ENCODE results near the gene DNMT1. TPM values are rescaled to one million over a fixed set of nuclear protein-coding genes. Genes with fewer than 3 reads are reported as not detected.

Gene DNMT1
- total RNA-seq, 4 donors from 2014 or later = 23.3 to 122 (median 42.0) TPM

DNA sequence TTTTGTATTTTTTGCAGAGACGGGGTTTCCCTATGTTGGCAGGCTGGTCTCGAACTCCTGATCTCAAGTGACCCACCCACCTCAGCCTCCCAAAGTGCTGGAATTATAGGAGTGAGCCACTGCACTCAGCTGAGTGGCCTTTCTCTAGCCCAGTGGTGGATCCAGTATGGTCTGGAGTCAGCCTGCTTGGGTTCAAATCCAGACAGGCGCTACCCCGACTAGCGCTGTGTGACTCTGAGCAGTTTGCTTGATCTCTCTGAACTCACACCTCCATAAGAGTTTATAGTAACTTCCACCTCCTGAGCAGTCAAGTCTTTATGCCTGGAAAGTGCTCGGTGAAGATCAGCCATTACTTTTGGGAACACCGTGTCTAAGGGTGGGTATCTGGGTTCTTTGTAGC lies 25.9 kb upstream of the DNMT1 start:
- no peak overlapping the region for H3K4me3 ChIP-seq
- no peak for DNase-seq
- WGBS, 2 donors (ENCODE audit: low coverage in 1 of 2) = 89% methylated on average over 7 of the region's 7 CpGs; no CpG with 5 or more reads in 1 of the 2 donors
- H3K36me3 ChIP-seq = no peaks in the 10 kb centered on the region
- in situ Hi-C loops (cut with MboI; ENCODE audit: low pct_ligation_motif_present in 1 of 4, low pct_unique_long_range_greater_than_20kb in 1 of 4, low sequenced_read_pairs in 3 of 4) (no loop called here), intact Hi-C loops (cut with DNase I; ENCODE audit: low total_unique reads) (no loop called here)
- H3K27ac ChIP-seq = no peak overlapping the region
- H3K9me3 ChIP-seq = no peaks in the 10 kb centered on the region
- H3K27me3 ChIP-seq = no peaks in the 10 kb centered on the region
- no peaks in the 10 kb centered on the region for H3K4me1 ChIP-seq
- no peak for TF ChIP-seq EP300 (IDR thresholded peaks at IDR 0.05; ENCODE audit: low read depth)
- no peak for TF ChIP-seq POLR2A (IDR thresholded peaks at IDR 0.05)
- TF ChIP-seq, protein P1, sequence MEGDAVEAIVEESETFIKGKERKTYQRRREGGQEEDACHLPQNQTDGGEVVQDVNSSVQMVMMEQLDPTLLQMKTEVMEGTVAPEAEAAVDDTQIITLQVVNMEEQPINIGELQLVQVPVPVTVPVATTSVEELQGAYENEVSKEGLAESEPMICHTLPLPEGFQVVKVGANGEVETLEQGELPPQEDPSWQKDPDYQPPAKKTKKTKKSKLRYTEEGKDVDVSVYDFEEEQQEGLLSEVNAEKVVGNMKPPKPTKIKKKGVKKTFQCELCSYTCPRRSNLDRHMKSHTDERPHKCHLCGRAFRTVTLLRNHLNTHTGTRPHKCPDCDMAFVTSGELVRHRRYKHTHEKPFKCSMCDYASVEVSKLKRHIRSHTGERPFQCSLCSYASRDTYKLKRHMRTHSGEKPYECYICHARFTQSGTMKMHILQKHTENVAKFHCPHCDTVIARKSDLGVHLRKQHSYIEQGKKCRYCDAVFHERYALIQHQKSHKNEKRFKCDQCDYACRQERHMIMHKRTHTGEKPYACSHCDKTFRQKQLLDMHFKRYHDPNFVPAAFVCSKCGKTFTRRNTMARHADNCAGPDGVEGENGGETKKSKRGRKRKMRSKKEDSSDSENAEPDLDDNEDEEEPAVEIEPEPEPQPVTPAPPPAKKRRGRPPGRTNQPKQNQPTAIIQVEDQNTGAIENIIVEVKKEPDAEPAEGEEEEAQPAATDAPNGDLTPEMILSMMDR (IDR thresholded peaks at IDR 0.05) = no peak
- TF ChIP-seq POLR2AphosphoS5 (IDR thresholded peaks at IDR 0.05) = no peak

- no peak overlapping the region for H3K27ac ChIP-seq
- in situ Hi-C loops (cut with MboI; ENCODE audit: low pct_ligation_motif_present in 1 of 4, low pct_unique_long_range_greater_than_20kb in 1 of 4, low sequenced_read_pairs in 3 of 4) = no loop called here
- intact Hi-C loops (cut with DNase I; ENCODE audit: low total_unique reads) = no loop called here
- no peaks in the 10 kb centered on the region for H3K4me1 ChIP-seq
- H3K27me3 ChIP-seq = no peaks in the 10 kb centered on the region
- DNase-seq = no peak
- H3K9me3 ChIP-seq = no peaks in the 10 kb centered on the region
- no peak overlapping the region for H3K4me3 ChIP-seq
- 23 to 40% methylated on average over 1 to 3 of the region's 3 CpGs for WGBS, 2 donors (ENCODE audit: low coverage in 1 of 2)
- TF ChIP-seq, protein P1 (IDR thresholded peaks at IDR 0.05) = peak in 3 of 5 experiments; percentile 14 to 26 (median 18)
- TF ChIP-seq EP300 (IDR thresholded peaks at IDR 0.05; ENCODE audit: low read depth) (no peak), POLR2AphosphoS5 (IDR thresholded peaks at IDR 0.05) (no peak), POLR2A (IDR thresholded peaks at IDR 0.05) (no peak)
- H3K36me3 ChIP-seq = no peaks in the 10 kb centered on the region
Observed at GRCh38 chr19:10219678-10220077, 24.9 kb upstream of the DNMT1 start.

DNA sequence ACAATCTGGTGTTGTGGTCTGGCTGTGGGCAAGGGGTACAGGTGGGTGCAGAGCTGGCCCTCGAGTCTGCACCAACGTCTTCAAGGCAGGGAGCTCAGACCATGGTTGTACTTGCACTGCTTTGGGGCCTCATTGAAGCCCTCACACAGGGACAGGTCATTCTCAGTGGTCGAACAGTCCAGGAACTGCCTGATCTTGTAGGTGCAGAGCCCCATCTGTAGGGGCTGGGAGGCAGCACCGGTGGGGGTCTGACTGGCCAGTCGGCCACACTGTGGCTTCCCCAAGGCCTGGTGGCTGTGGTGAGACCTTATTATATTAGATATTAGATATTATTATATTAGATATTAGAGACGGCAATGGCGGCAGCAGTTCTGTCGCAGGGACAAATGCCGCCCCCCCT lies 22.3 kb upstream of the DNMT1 start:
- TF ChIP-seq POLR2AphosphoS5 (IDR thresholded peaks at IDR 0.05) (no peak), EP300 (IDR thresholded peaks at IDR 0.05; ENCODE audit: low read depth) (no peak), POLR2A (IDR thresholded peaks at IDR 0.05) (no peak)
- TF ChIP-seq, protein P1 (IDR thresholded peaks at IDR 0.05) = no peak
- Histone ChIP-seq H3K4me3 (no peak overlapping the region), H3K9me3 (no peaks in the 10 kb centered on the region), H3K4me1 (no peaks in the 10 kb centered on the region), H3K27me3 (no peaks in the 10 kb centered on the region), H3K36me3 (no peaks in the 10 kb centered on the region), H3K27ac (no peak overlapping the region)
- DNase-seq = no peak
- in situ Hi-C loops (cut with MboI; ENCODE audit: low pct_ligation_motif_present in 1 of 4, low pct_unique_long_range_greater_than_20kb in 1 of 4, low sequenced_read_pairs in 3 of 4) = no loop called here
- WGBS, 2 donors (ENCODE audit: low coverage in 1 of 2) = 71 to 84% methylated on average over 1 to 9 of the region's 9 CpGs
- intact Hi-C loops (cut with DNase I; ENCODE audit: low total_unique reads) = no loop called here

DNA sequence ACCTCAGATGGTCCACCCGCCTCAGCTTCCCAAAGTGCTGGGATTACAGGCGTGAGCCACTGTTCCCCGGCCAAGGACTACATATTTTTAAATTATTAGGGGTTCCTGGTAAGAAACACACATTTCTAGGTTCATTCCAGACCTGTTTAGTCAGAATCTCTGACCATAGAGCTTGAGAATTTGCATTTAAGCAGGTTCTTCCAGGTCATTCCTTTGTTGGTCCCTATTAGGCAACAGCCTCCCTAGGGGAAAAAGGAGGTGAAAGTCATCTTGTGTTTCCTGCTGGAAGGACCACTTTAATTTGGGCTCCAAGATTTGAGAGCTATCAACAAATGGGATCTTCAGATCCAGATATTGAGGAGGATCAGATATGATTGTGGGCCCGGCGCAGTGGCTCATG lies 20.0 kb upstream of the DNMT1 start:
- in situ Hi-C loops (cut with MboI; ENCODE audit: low pct_ligation_motif_present in 1 of 4, low pct_unique_long_range_greater_than_20kb in 1 of 4, low sequenced_read_pairs in 3 of 4) = no loop called here
- H3K4me3 ChIP-seq = no peak overlapping the region
- intact Hi-C loops (cut with DNase I; ENCODE audit: low total_unique reads) = no loop called here

More for the DNA sequence above, 20.0 kb upstream of the DNMT1 start:
- Histone ChIP-seq H3K36me3 (no peaks in the 10 kb centered on the region), H3K27ac (no peak overlapping the region), H3K27me3 (no peaks in the 10 kb centered on the region), H3K4me1 (no peaks in the 10 kb centered on the region), H3K9me3 (no peaks in the 10 kb centered on the region)
- WGBS, 2 donors (ENCODE audit: low coverage in 1 of 2) = 79 to 80% methylated on average over 1 to 5 of the region's 5 CpGs
- no peak for TF ChIP-seq POLR2AphosphoS5 (IDR thresholded peaks at IDR 0.05)
- no peak for TF ChIP-seq EP300 (IDR thresholded peaks at IDR 0.05; ENCODE audit: low read depth)
- TF ChIP-seq POLR2A (IDR thresholded peaks at IDR 0.05) = no peak
- TF ChIP-seq, protein P1 (IDR thresholded peaks at IDR 0.05) = no peak
- no peak for DNase-seq

Measured in transverse colon (tissue), 4 donors.